ENCODE data around the gene PSMD10. TPM values are rescaled to one million over a fixed set of nuclear protein-coding genes. Genes with fewer than 3 reads are reported as not detected.

The PSMD10 gene
- polyA plus RNA-seq, 1 donor (not counting 4 experiments of a cell fraction or from before 2014, with no cell fraction given): 89.3 TPM

- no peaks in the 10 kb centered on the region for H4K20me1 ChIP-seq (ENCODE audit: control insufficient read depth, extremely low read depth, insufficient read depth, low read length)
- no peak for TF ChIP-seq EZH2 (IDR thresholded peaks at IDR 0.05; ENCODE audit: low read length)
- no peak for TF ChIP-seq CTCF (optimal IDR thresholded peaks at IDR 0.05 in 1 of 3, IDR thresholded peaks at IDR 0.05 in 1 of 3, conservative IDR thresholded peaks at IDR 0.05 in 1 of 3; ENCODE audit: extremely low read depth in 1 of 3, insufficient read depth in 2 of 3, low read length in 3 of 3)
- no peak within 1 kb of the TSS for H3K9ac ChIP-seq (ENCODE audit: control insufficient read depth, extremely low read depth, insufficient read depth, low read length)
- no peaks in the 10 kb centered on the region for H3K9me1 ChIP-seq (ENCODE audit: control insufficient read depth, extremely low read depth, insufficient read depth, low read length)
- DNase-seq (ENCODE audit: low read depth, low spot score) (no peak), FAIRE-seq (no peak)
- H3K79me2 ChIP-seq (ENCODE audit: control insufficient read depth, insufficient read depth, low read length): no peaks in the 10 kb centered on the region
- H3K4me1 ChIP-seq (ENCODE audit: control insufficient read depth, extremely low read depth, insufficient read depth, low read length): no peaks in the 10 kb centered on the region
- H2AFZ ChIP-seq (ENCODE audit: control insufficient read depth, low read length): no peak within 1 kb of the TSS
- dilution Hi-C loops (cut with MboI; ENCODE audit: extremely low pct_ligation_motif_present, low sequenced_read_pairs): no loop called here
- no peak within 1 kb of the TSS for H3K4me2 ChIP-seq (ENCODE audit: control insufficient read depth, extremely low read depth, insufficient read depth, low read depth, low read length)
- no peaks in the 10 kb centered on the region for H3K9me3 ChIP-seq (ENCODE audit: control insufficient read depth, low read depth, low read length)
- H3K36me3 ChIP-seq (ENCODE audit: control insufficient read depth in 2 of 2, extremely low read depth in 1 of 2, insufficient read depth in 2 of 2, low read length in 2 of 2): no peaks in the 10 kb centered on the region
- H3K4me3 ChIP-seq (ENCODE audit: control insufficient read depth in 2 of 3, extremely low read depth in 1 of 3, insufficient read depth in 2 of 3, low read depth in 1 of 3, low read length in 3 of 3): no peak within 1 kb of the TSS
- no peak within 1 kb of the TSS for H3K27ac ChIP-seq (ENCODE audit: control insufficient read depth, insufficient read depth, low read length)
- H3K27me3 ChIP-seq (ENCODE audit: control insufficient read depth, extremely low read depth, insufficient read depth, low read length): peaks cover 6% of the 10 kb centered on the region
Observed at GRCh38 chrX:108044554-108045256, 46.6 kb downstream of the PSMD10 start, which contains the start of gene VSIG1. Gene VSIG1, plus strand, starts transcription at chrX:108045065. Its CDS starts 66 bp downstream, at chrX:108045131.

- peak overlapping the region; percentile 54 for H3K27ac ChIP-seq (ENCODE audit: control insufficient read depth, insufficient read depth, low read length)
- H3K4me3 ChIP-seq (ENCODE audit: control insufficient read depth in 2 of 3, extremely low read depth in 1 of 3, insufficient read depth in 2 of 3, low read depth in 1 of 3, low read length in 3 of 3): no peak overlapping the region
- TF ChIP-seq CTCF (optimal IDR thresholded peaks at IDR 0.05 in 1 of 3, IDR thresholded peaks at IDR 0.05 in 1 of 3, conservative IDR thresholded peaks at IDR 0.05 in 1 of 3; ENCODE audit: extremely low read depth in 1 of 3, insufficient read depth in 2 of 3, low read length in 3 of 3) (no peak), EZH2 (IDR thresholded peaks at IDR 0.05; ENCODE audit: low read length) (no peak)
- H3K4me1 ChIP-seq (ENCODE audit: control insufficient read depth, extremely low read depth, insufficient read depth, low read length): peaks cover 12% of the 10 kb centered on the region
- dilution Hi-C loops (cut with MboI; ENCODE audit: extremely low pct_ligation_motif_present, low sequenced_read_pairs): no loop called here
- no peaks in the 10 kb centered on the region for H3K9me1 ChIP-seq (ENCODE audit: control insufficient read depth, extremely low read depth, insufficient read depth, low read length)
- DNase-seq (ENCODE audit: low read depth, low spot score): peak; percentile 28
- H3K9ac ChIP-seq (ENCODE audit: control insufficient read depth, extremely low read depth, insufficient read depth, low read length): no peak overlapping the region
- H3K27me3 ChIP-seq (ENCODE audit: control insufficient read depth, extremely low read depth, insufficient read depth, low read length): no peaks in the 10 kb centered on the region
- H4K20me1 ChIP-seq (ENCODE audit: control insufficient read depth, extremely low read depth, insufficient read depth, low read length): no peaks in the 10 kb centered on the region
- FAIRE-seq: peak; percentile 95
- H2AFZ ChIP-seq (ENCODE audit: control insufficient read depth, low read length): no peak overlapping the region
- H3K36me3 ChIP-seq (ENCODE audit: control insufficient read depth in 2 of 2, extremely low read depth in 1 of 2, insufficient read depth in 2 of 2, low read length in 2 of 2): no peaks in the 10 kb centered on the region
- no peak overlapping the region for H3K4me2 ChIP-seq (ENCODE audit: control insufficient read depth, extremely low read depth, insufficient read depth, low read depth, low read length)
- H3K9me3 ChIP-seq (ENCODE audit: control insufficient read depth, low read depth, low read length): no peaks in the 10 kb centered on the region
- H3K79me2 ChIP-seq (ENCODE audit: control insufficient read depth, insufficient read depth, low read length): no peaks in the 10 kb centered on the region
Observed at GRCh38 chrX:108036298-108036973, 54.9 kb downstream of the PSMD10 start.

Data from keratinocyte (primary cell).